Measurements from ENCODE around the gene PGAP6.

- TF ChIP-seq SPI1 (IDR thresholded peaks at IDR 0.05; ENCODE audit: low read depth, low read length) (no peak), POLR2A (IDR thresholded peaks at IDR 0.05; ENCODE audit: low read depth, low read length) (no peak), POLR2AphosphoS5 (IDR thresholded peaks at IDR 0.05; ENCODE audit: low read depth, low read length) (no peak)
These were observed 23.3 kb upstream of the PGAP6 start for GRCh38 chr16:404971-405486.

Measured in GM12891 (cell line).